Loucy (cell line): ENCODE results near the gene TSPAN33.
A peak's percentile ranks its signal among the peaks of the same experiment; 100 is the strongest.

Source experiments
- H2AFZ ChIP-seq: fragments of 200-600 bp; sonication (generic); 2 replicates; pipeline ENCODE4 v1.6.0; 2016; ENCODE audit warnings: antibody characterized with exemption, mild to moderate bottlenecking, low read length, moderate library complexity
- H3F3A ChIP-seq: fragments of 200-600 bp; 2 replicates; pipeline ENCODE4 v1.6.0; 2016; ENCODE audit warnings: antibody characterized with exemption, low read depth, mild to moderate bottlenecking
- H3K27me3 ChIP-seq: fragments of 200-600 bp; sonication (generic); 2 replicates; pipeline ENCODE4 v1.6.1; 2014; ENCODE audit warnings: low read length, mild to moderate bottlenecking; ENCODE audit not compliant: insufficient read depth, poor library complexity, severe bottlenecking
- H3K36me3 ChIP-seq: fragments of 200-600 bp; sonication (generic); 2 replicates; pipeline ENCODE4 v1.6.1; 2016; ENCODE audit warnings: low read length; ENCODE audit not compliant: insufficient read depth
- H3K4me1 ChIP-seq: fragments of 200-600 bp; sonication (generic); 2 replicates; pipeline ENCODE4 v1.5.1; 2014; ENCODE audit warnings: low read length, mild to moderate bottlenecking; ENCODE audit not compliant: insufficient read depth, poor library complexity, severe bottlenecking
- H3K4me2 ChIP-seq: fragments of 200-600 bp; sonication (generic); 2 replicates; pipeline ENCODE4 v1.6.0; 2014; ENCODE audit warnings: antibody characterized with exemption, low read length, low read depth, mild to moderate bottlenecking; ENCODE audit not compliant: poor library complexity, severe bottlenecking
- H3K4me3 ChIP-seq: fragments of 200-600 bp; sonication (generic); 2 replicates; pipeline ENCODE4 v1.5.1; 2014; ENCODE audit warnings: low read length, mild to moderate bottlenecking, mixed read lengths; ENCODE audit not compliant: poor library complexity, severe bottlenecking
- H3K79me2 ChIP-seq: fragments of 200-600 bp; sonication (generic); 2 replicates; pipeline ENCODE4 v1.6.1; 2014; ENCODE audit warnings: low read length; ENCODE audit not compliant: insufficient read depth
- H3K9ac ChIP-seq: fragments of 200-600 bp; sonication (generic); 2 replicates; pipeline ENCODE4 v1.6.0; 2014; ENCODE audit warnings: mild to moderate bottlenecking, low read depth, low read length, moderate library complexity; ENCODE audit not compliant: poor library complexity, severe bottlenecking
- H3K9me2 ChIP-seq: fragments of 200-600 bp; sonication (generic); replicated peaks from 2 replicates; pipeline ENCODE4 v1.6.1; 2016; ENCODE audit warnings: low read depth, low read length, mixed read lengths
- H3K9me3 ChIP-seq: fragments of 200-600 bp; sonication (generic); 2 replicates; pipeline ENCODE4 v1.6.1; 2014; ENCODE audit warnings: mild to moderate bottlenecking, antibody characterized with exemption, low read length, low read depth; ENCODE audit not compliant: insufficient read depth
- H4K20me1 ChIP-seq: fragments of 200-600 bp; sonication (generic); 2 replicates; pipeline ENCODE4 v1.6.0; 2014; ENCODE audit warnings: antibody characterized with exemption, low read length, mild to moderate bottlenecking; ENCODE audit not compliant: insufficient read depth, poor library complexity, severe bottlenecking
- CTCF ChIP-seq: fragments of 200-600 bp; sonication (generic); conservative IDR thresholded peaks from 2 replicates; pipeline ENCODE4 v1.5.1; 2014; ENCODE audit warnings: mild to moderate bottlenecking, antibody characterized with exemption, low read length
- EZH2phosphoT487 ChIP-seq: fragments of 200-600 bp; IDR thresholded peaks from 2 replicates; pipeline ENCODE4 v1.6.1; 2018; ENCODE audit warnings: antibody characterized with exemption, mild to moderate bottlenecking, moderate library complexity, borderline replicate concordance

The TSPAN33 gene

GRCh38 chr7:129162732-129163131 is 18.2 kb downstream of the TSPAN33 start:
- Histone ChIP-seq H3K4me2 (no peak overlapping the region), H3K4me3 (no peak overlapping the region), H3K36me3 (no peaks in the 10 kb centered on the region), H3K9ac (no peak overlapping the region), H3K4me1 (no peaks in the 10 kb centered on the region), H3K9me3 (no peaks in the 10 kb centered on the region), H3K79me2 (no peaks in the 10 kb centered on the region), H2AFZ (no peak overlapping the region), H3K27me3 (no peaks in the 10 kb centered on the region), H4K20me1 (no peaks in the 10 kb centered on the region), H3K9me2 (no peaks in the 10 kb centered on the region), H3F3A (no peaks in the 10 kb centered on the region)
- TF ChIP-seq CTCF (no peak), EZH2phosphoT487 (no peak)

GRCh38 chr7:129163875-129164544 is 19.5 kb downstream of the TSPAN33 start:
- H3K36me3 ChIP-seq = no peaks in the 10 kb centered on the region
- no peaks in the 10 kb centered on the region for H3K4me1 ChIP-seq
- H3K27me3 ChIP-seq = no peaks in the 10 kb centered on the region
- no peaks in the 10 kb centered on the region for H3K9me2 ChIP-seq
- H2AFZ ChIP-seq = no peak overlapping the region
- H3K79me2 ChIP-seq = no peaks in the 10 kb centered on the region
- no peaks in the 10 kb centered on the region for H4K20me1 ChIP-seq
- no peak overlapping the region for H3K9ac ChIP-seq
- no peaks in the 10 kb centered on the region for H3K9me3 ChIP-seq
- TF ChIP-seq CTCF (peak; percentile 95), EZH2phosphoT487 (no peak)
- H3F3A ChIP-seq = no peaks in the 10 kb centered on the region
- H3K4me3 ChIP-seq = no peak overlapping the region
- H3K4me2 ChIP-seq = no peak overlapping the region

GRCh38 chr7:129166745-129167144 is 22.2 kb downstream of the TSPAN33 start:
- no peak overlapping the region for H3K4me3 ChIP-seq
- TF ChIP-seq CTCF = no peak
- no peak for TF ChIP-seq EZH2phosphoT487
- H2AFZ ChIP-seq = no peak overlapping the region
- no peaks in the 10 kb centered on the region for H3F3A ChIP-seq
- H3K79me2 ChIP-seq = no peaks in the 10 kb centered on the region
- H3K9me3 ChIP-seq = no peaks in the 10 kb centered on the region
- H3K36me3 ChIP-seq = no peaks in the 10 kb centered on the region
- H3K9ac ChIP-seq = no peak overlapping the region
- H4K20me1 ChIP-seq = no peaks in the 10 kb centered on the region
- H3K27me3 ChIP-seq = no peaks in the 10 kb centered on the region
- H3K4me2 ChIP-seq = no peak overlapping the region
- no peaks in the 10 kb centered on the region for H3K9me2 ChIP-seq
- H3K4me1 ChIP-seq = no peaks in the 10 kb centered on the region
